Activated CD4-positive, alpha-beta T cell treated with anti-CD3 and anti-CD28 coated beads for 48 hours (primary cell): ENCODE data around the gene TENT5A.
A peak's percentile ranks its signal among the peaks of the same experiment; 100 is the strongest.

Experiments used
- DNase-seq: peaks from one replicate; pipeline ENCODE4 v3.0.0-alpha.2; 2020

TENT5A gene

GRCh38 chr6:81770381-81770780 is 17.9 kb upstream of the TENT5A start:
- no peak for DNase-seq

DNA sequence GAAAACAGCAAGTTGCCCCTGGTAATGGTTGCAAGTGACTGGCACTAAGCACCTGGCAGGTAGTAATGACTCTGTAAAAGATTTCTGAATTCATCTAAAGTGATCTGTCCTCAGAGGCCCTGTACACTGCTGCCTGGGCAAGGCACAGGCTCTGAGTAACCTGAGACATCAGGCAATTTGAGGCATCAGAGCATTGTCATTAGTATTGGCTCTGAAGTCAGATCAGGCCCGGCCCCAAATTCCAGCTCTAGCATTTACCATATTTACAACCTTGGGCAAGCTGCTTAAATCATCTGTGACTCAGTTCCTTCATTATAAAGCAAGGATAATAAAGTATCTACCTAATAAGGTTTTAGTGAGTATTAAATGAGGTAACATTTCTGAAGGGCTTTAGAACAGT is 17.3 kb upstream of the TENT5A start:
- DNase-seq, result no peak

DNA sequence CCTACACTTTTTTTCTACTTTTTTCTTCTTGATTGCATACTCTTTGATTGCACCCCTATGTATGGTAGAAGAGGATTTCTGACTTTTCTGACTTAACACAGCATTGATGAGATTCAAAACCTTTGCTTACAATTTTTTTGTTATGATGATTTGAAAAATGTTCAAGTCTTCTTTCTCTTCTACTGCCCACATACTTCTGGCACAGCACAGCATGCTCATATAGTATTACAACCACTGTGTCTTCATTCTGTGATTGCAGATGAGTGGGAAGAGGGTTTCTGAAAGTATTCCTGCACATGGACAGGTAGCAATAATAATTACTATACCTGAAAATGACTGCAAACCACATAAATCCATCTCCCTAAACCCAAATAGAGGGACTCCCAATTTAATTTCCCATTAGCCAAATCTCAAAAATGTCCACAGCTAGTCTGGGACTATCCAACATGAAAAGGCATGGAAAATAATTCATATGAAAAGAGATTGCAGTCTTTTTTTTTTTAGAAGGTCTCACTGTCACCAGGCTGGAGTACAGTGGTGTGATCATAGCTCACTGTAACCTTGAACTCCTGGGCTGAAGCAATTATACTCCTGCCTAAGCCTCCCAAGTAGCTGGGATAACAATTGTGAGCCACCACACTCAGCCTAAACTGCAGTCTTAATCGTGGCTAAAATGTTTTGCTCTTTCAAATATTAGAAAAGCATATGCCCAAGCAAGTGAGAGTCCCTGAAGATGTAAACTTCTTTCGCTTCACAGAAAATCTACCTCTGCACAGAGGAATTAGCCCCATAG is 15.9 kb upstream of the TENT5A start:
- DNase-seq, result no peak

GRCh38 chr6:81767163-81767891 is 14.8 kb upstream of the TENT5A start:
- no peak for DNase-seq

GRCh38 chr6:81766482-81767069 is 14.1 kb upstream of the TENT5A start:
- no peak for DNase-seq

DNA sequence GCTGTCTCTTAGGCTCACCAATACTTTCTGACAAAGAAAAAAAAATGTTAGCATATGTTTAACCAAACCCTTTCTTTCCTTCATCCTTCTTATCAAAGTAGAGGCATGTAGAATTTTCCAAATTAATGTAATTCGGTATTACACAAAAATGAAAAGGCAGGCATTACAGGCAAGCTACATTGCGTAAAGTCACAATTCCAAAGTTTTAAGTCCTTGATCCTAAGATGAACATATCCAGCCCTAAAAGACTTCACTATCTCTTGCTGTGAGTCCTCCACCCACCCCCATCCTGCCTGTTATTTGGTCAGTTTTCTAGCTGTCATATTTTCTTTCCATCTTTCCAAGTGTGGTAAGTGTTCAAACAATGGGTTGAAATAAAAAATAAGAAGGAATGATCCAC is 12.1 kb upstream of the TENT5A start:
- DNase-seq, result no peak

DNA sequence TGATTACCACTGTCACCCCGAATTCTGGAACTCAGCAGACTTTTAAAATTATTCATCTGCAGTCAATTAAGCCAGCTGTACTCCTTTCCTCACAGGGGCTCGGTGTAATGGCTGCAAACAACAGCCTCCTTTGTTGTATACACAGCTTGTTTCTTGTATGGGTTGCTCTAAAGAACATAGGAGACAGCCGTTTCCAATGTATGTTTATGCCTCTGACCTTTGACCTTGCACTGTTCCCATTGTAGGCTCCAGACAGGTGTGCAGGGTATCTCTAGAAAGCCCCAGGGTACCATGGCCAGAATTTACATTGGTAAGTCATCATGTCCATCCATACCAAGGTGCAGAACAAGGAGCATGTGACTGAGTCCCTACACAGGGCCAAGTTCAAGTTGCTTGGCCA is 11.5 kb upstream of the TENT5A start:
- no peak for DNase-seq

DNA sequence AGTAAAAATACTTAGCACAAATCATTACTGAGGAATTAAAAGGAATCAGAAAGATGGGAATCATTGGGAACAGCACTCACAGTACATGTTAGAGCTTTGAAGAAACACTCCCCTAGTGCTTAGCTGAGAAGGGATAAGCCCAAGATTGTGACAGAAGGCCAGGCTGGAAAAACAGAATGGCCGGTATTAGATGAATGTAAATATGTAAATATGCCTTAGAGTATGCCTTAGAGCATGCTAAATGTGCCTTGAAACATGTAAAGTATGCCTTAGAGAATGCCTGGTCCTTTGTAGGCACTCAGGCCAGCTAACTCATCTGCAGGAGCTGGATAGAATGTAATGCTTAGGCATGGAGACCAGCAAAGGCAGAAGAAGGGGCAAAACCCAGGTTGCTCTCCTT is 10.6 kb upstream of the TENT5A start:
- DNase-seq, result no peak

- DNase-seq, result no peak
Observed at GRCh38 chr6:81762606-81763005, 10.1 kb upstream of the TENT5A start.

DNA sequence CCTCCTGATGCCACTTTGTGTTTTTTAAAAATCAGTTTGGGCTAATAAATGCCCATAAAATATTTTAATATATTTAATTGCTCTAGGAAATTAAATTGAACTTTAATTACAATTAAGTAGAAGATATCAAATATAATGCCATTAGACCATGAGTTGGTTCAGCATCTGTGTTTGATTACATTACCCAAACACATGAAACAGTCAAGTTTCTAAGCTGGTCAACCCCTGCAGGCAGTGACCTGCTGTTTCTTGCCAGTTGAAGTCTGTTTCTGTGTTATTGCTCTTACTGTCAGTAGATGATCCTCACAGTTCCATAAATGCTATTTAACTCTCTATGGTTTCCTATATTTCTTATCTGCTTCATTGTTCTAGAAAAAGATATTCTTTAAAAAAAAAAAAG is 9.7 kb upstream of the TENT5A start:
- DNase-seq, result no peak

- no peak for DNase-seq
Observed at GRCh38 chr6:81761197-81761596, 8.7 kb upstream of the TENT5A start.

- no peak for DNase-seq
Observed at GRCh38 chr6:81759782-81760181, 7.3 kb upstream of the TENT5A start.

DNA sequence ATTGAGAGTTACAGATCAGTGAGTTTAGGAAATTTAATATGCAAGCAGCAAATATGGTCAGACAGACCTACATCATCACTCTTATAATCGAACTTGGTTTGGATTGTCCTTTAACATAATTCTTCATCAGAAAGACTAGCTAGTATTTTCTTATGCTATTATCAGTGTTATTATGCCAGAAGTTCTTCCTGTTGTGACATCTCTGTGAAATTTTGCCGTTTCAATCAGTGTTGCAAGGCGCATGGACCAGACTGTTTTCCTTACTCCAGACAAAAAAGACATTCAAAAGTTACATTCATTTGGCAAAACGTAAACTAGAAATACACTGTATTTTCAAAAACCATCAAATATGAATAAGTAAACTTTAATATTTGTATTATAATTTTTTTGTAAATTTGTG is 5.7 kb upstream of the TENT5A start:
- DNase-seq, result no peak

DNA sequence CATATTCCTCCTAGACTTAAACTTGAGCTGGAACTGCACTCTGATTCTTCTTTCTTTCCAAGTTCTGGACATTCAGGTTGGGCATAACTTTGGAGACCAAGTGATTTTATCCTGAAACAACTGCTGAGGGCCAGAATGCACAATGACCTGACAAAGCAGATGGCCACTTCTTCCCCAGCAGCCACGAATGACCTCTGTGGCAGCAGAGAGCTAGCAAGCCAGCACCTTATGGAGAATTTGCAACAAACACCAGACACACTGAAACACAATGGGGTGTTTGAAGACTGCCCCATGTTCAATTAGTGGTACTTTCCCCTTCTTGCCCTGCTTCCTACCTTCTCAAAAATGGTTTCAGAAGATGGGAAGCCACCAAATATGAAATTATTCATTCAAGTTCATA is 4.2 kb upstream of the TENT5A start:
- DNase-seq, result no peak

- no peak for DNase-seq
Observed at GRCh38 chr6:81755551-81755950, 3.1 kb upstream of the TENT5A start.

GRCh38 chr6:81754906-81755305 is 2.4 kb upstream of the TENT5A start:
- DNase-seq, result no peak

GRCh38 chr6:81753711-81754577 is 1.5 kb upstream of the TENT5A start:
- peak; percentile 90 for DNase-seq

GRCh38 chr6:81752921-81753710 is 635 bp upstream of the TENT5A start:
- DNase-seq, result peak; percentile 48

- peak; percentile 43 for DNase-seq
Observed at GRCh38 chr6:81751388-81752083, 945 bp downstream of the TENT5A start.

GRCh38 chr6:81750681-81751387 is 1.6 kb downstream of the TENT5A start:
- DNase-seq, result no peak

- DNase-seq, result no peak
Observed at GRCh38 chr6:81750200-81750599, 2.3 kb downstream of the TENT5A start.
